Neural progenitor cell (in vitro differentiated cells): ENCODE data around the gene CTRB1. TPM values are rescaled to one million over a fixed set of nuclear protein-coding genes. Genes with fewer than 3 reads are reported as not detected.

ENCODE experiments used
- DNase-seq: peaks from one replicate; pipeline ENCODE4 v3.0.0-alpha.2; 2016; ENCODE audit warnings: low spot score
- H2AFZ ChIP-seq: fragments of 200-600 bp; sonication (generic); replicated peaks from 2 replicates; pipeline ENCODE4 v1.6.1; 2016; ENCODE audit warnings: antibody characterized with exemption
- H3F3A ChIP-seq: fragments of 200-600 bp; sonication (generic); 2 replicates; pipeline ENCODE4 v1.6.1; 2016; ENCODE audit warnings: antibody characterized with exemption, low read depth
- H3K27ac ChIP-seq: fragments of 200-600 bp; sonication (generic); 2 replicates; pipeline ENCODE4 v1.5.1; 2016; ENCODE audit warnings: mild to moderate bottlenecking
- H3K27me3 ChIP-seq: fragments of 200-600 bp; sonication (generic); 2 replicates; pipeline ENCODE4 v1.6.1; 2016; ENCODE audit warnings: mild to moderate bottlenecking, moderate library complexity
- H3K36me3 ChIP-seq: fragments of 200-600 bp; sonication (generic); 2 replicates; pipeline ENCODE4 v1.5.1; 2016
- H3K4me1 ChIP-seq: fragments of 200-600 bp; sonication (generic); 2 replicates; pipeline ENCODE4 v1.6.1; 2016; ENCODE audit warnings: mixed run types
- H3K4me2 ChIP-seq: fragments of 200-600 bp; sonication (generic); 2 replicates; pipeline ENCODE4 v1.6.1; 2016
- H3K4me3 ChIP-seq: fragments of 200-600 bp; sonication (generic); 2 replicates; pipeline ENCODE4 v1.5.1; 2016
- H3K79me2 ChIP-seq: fragments of 200-600 bp; sonication (generic); 2 replicates; pipeline ENCODE4 v1.6.1; 2016; ENCODE audit warnings: low read depth
- H3K9ac ChIP-seq: fragments of 200-600 bp; sonication (generic); 2 replicates; pipeline ENCODE4 v1.6.1; 2016
- H3K9me3 ChIP-seq: fragments of 200-600 bp; sonication (generic); 2 replicates; pipeline ENCODE4 v1.5.1; 2016; ENCODE audit warnings: low read depth
- H4K20me1 ChIP-seq: fragments of 200-600 bp; sonication (generic); 2 replicates; pipeline ENCODE4 v1.6.1; 2016; ENCODE audit warnings: low read depth
- H3K27ac Mint-ChIP-seq: 3 replicates; pipeline ENCODE4 v1.8.0; 2021; ENCODE audit warnings: mixed read lengths
- H3K27me3 Mint-ChIP-seq: 2 replicates; pipeline ENCODE4 v1.8.0; 2022; ENCODE audit warnings: low read depth, mild to moderate bottlenecking, inconsistent platforms, moderate library complexity, mixed read lengths; ENCODE audit not compliant: insufficient read depth
- H3K36me3 Mint-ChIP-seq: 3 replicates; pipeline ENCODE4 v1.8.0; 2021; ENCODE audit warnings: mixed read lengths
- H3K4me1 Mint-ChIP-seq: 3 replicates; pipeline ENCODE4 v1.8.0; 2021; ENCODE audit warnings: mixed read lengths
- H3K4me3 Mint-ChIP-seq: 3 replicates; pipeline ENCODE4 v1.8.0; 2021; ENCODE audit warnings: mild to moderate bottlenecking, moderate library complexity, mixed read lengths
- H3K9me3 Mint-ChIP-seq: 3 replicates; pipeline ENCODE4 v1.8.0; 2020; ENCODE audit warnings: mixed read lengths
- EZH2 ChIP-seq: fragments of 200-600 bp; sonication (generic); IDR thresholded peaks from 2 replicates; pipeline ENCODE4 v1.6.1; 2017; ENCODE audit warnings: antibody characterized with exemption, mild to moderate bottlenecking, moderate library complexity
- EZH2phosphoT487 ChIP-seq: fragments of 200-600 bp; sonication (generic); IDR thresholded peaks from 2 replicates; pipeline ENCODE4 v1.6.1; 2017; ENCODE audit warnings: antibody characterized with exemption
- total RNA-seq: library from RNA; depleted of rRNA; stranded (reverse); fragments of >200 nt; gene quantifications from 2 replicates; pipeline ENCODE4 v1.2.3, GENCODE V29; 2015; ENCODE audit warnings: low replicate concordance
- TF ChIP-seq, protein P1 (sequence below): fragments of 200-600 bp; sonication (generic); IDR thresholded peaks from 2 replicates; pipeline ENCODE4 v1.5.1; 2017; ENCODE audit warnings: antibody characterized with exemption, mild to moderate bottlenecking

CTRB1 gene
- total RNA-seq, 1 donor from 2014 or later = not detected

DNA sequence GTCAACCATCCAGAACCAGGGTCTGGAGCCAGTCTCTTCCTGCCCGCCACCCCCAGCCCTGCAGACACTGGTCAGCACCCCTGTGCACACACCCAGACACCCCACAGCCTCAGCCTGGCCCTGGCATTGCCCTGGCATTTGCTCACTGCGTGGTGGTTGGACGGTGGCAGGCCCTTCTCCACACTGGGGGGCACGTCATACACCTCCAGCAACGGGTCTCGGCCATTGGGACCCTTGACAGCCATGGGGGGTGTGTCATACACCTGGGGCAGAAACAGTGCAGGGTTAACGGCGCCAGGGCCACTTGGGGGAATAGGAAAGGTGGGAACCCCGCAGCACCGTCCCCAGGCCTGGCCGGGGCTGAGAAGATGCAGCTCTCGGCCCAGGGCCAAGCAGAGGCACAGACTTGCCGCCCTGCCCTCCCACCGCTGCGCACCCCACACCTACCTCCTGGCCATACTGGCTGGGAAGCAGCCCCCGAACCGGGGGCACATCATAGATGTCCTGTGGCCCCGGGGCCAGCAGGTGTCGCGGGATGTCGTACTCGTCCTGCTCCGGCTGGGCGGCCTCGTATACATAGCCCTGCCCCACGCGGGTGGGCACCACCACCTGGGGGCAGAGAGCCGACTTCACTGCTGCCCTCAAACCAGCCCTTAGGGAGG is 18.1 kb downstream of the CTRB1 start:
- H3K27me3 Mint-ChIP-seq = peaks cover 4% of the 10 kb centered on the region
- no peak overlapping the region for H3K4me3 ChIP-seq
- H2AFZ ChIP-seq = no peak overlapping the region
- no peaks in the 10 kb centered on the region for H3K36me3 ChIP-seq
- peaks cover 26% of the 10 kb centered on the region for H3K4me1 Mint-ChIP-seq
- H3K4me1 ChIP-seq = peaks cover 13% of the 10 kb centered on the region
- H4K20me1 ChIP-seq = peaks cover 48% of the 10 kb centered on the region
- peaks cover 8% of the 10 kb centered on the region for H3F3A ChIP-seq
- H3K9ac ChIP-seq = no peak overlapping the region
- TF ChIP-seq EZH2phosphoT487 = no peak
- no peak for TF ChIP-seq EZH2
- TF ChIP-seq, protein P1, sequence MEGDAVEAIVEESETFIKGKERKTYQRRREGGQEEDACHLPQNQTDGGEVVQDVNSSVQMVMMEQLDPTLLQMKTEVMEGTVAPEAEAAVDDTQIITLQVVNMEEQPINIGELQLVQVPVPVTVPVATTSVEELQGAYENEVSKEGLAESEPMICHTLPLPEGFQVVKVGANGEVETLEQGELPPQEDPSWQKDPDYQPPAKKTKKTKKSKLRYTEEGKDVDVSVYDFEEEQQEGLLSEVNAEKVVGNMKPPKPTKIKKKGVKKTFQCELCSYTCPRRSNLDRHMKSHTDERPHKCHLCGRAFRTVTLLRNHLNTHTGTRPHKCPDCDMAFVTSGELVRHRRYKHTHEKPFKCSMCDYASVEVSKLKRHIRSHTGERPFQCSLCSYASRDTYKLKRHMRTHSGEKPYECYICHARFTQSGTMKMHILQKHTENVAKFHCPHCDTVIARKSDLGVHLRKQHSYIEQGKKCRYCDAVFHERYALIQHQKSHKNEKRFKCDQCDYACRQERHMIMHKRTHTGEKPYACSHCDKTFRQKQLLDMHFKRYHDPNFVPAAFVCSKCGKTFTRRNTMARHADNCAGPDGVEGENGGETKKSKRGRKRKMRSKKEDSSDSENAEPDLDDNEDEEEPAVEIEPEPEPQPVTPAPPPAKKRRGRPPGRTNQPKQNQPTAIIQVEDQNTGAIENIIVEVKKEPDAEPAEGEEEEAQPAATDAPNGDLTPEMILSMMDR = no peak
- peaks cover 18% of the 10 kb centered on the region for H3K36me3 Mint-ChIP-seq
- H3K4me2 ChIP-seq = no peak overlapping the region
- peaks cover 7% of the 10 kb centered on the region for H3K79me2 ChIP-seq
- no peak overlapping the region for H3K4me3 Mint-ChIP-seq
- H3K27ac Mint-ChIP-seq = no peak overlapping the region
- DNase-seq = no peak
- no peaks in the 10 kb centered on the region for H3K9me3 Mint-ChIP-seq
- no peaks in the 10 kb centered on the region for H3K27me3 ChIP-seq
- H3K9me3 ChIP-seq = no peaks in the 10 kb centered on the region
- no peak overlapping the region for H3K27ac ChIP-seq

DNA sequence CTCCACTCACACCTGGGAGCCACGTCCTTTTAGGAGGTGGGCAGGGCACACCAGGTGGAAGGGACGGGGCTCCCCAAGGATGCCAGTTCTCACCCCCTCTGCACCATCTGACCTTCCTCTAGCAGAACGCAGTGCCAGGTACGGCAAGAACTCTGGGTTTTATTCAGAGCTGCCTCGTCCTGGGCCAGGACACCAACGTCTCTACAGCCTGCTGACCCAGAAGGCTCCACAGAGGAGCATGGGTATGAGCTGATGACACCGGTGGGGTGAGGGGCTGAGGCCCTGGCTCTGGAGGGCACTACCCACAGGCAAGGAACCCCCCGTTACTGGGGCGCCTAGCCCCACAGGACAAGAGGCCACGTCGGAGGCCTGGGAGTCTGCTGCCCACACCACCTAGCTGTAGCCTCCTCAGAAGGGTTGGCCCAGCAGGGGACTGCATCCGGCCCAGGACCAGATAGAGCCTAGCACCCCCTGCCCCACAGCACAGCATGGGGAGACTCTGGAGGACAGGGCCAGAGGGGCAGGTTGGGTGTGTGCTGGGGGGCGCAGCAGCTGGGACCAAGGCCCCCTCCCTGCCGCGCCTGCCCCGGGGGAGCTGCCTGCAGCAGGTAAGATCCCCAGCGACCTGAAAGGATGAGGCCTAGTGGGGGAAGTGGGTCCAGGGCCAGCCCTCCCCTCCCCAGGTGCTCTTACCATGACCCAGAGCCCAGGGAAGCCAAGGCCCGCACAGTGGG is 18.8 kb downstream of the CTRB1 start:
- peaks cover 7% of the 10 kb centered on the region for H3K79me2 ChIP-seq
- peaks cover 7% of the 10 kb centered on the region for H3K27me3 Mint-ChIP-seq
- H3K36me3 ChIP-seq = no peaks in the 10 kb centered on the region
- peaks cover 28% of the 10 kb centered on the region for H3K4me1 Mint-ChIP-seq
- H3K4me3 Mint-ChIP-seq = no peak overlapping the region
- H3K9me3 ChIP-seq = no peaks in the 10 kb centered on the region
- TF ChIP-seq, protein P1 = no peak
- no peak for TF ChIP-seq EZH2phosphoT487
- TF ChIP-seq EZH2 = no peak
- DNase-seq = no peak
- H3K36me3 Mint-ChIP-seq = peaks cover 23% of the 10 kb centered on the region
- H3K9me3 Mint-ChIP-seq = no peaks in the 10 kb centered on the region
- no peaks in the 10 kb centered on the region for H3K27me3 ChIP-seq
- no peak overlapping the region for H3K27ac ChIP-seq
- no peak overlapping the region for H3K4me3 ChIP-seq
- H3K27ac Mint-ChIP-seq = no peak overlapping the region
- H4K20me1 ChIP-seq = peaks cover 48% of the 10 kb centered on the region
- peaks cover 8% of the 10 kb centered on the region for H3F3A ChIP-seq
- H3K9ac ChIP-seq = no peak overlapping the region
- peaks cover 13% of the 10 kb centered on the region for H3K4me1 ChIP-seq
- no peak overlapping the region for H2AFZ ChIP-seq
- no peak overlapping the region for H3K4me2 ChIP-seq

DNA sequence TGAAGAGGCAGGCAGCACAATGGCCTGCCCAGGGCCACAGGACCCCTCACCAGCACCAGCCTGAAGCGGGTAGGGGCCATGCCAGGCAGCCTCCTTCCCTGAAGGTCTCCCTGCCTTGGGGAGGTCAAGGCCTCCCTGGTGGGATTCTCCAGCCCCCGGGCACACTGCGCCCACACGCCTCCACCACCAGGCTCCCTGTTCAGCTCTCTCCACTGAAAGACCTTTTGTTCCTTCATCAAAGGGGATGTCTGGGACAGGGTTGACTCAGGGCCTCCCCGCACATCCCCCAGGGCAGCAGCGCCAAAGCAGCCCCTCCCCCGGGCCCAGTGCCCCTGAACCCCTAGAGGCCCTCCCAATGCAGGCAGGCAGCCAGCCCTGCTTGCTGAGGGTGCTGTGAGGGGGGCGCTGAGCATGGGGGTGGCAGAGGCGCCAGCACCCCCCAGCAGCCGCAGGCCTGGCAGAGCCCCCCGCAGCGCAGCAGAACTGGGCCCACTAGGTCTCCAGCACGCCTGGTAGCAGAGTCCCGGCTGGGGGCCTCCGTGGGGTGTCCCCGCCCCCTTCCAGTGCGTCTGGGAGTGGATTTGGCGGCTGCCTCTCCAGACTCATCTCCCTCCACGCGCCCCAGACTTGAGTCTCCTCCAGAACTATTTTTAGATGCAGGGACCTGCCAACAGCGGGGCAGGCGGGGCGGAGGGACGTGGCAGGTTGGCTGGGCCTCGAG is 19.5 kb downstream of the CTRB1 start:
- Mint-ChIP-seq H3K27ac (no peak overlapping the region), H3K4me3 (no peak overlapping the region), H3K27me3 (peaks cover 7% of the 10 kb centered on the region), H3K36me3 (peaks cover 25% of the 10 kb centered on the region), H3K9me3 (no peaks in the 10 kb centered on the region), H3K4me1 (peaks cover 31% of the 10 kb centered on the region)
- H3F3A ChIP-seq = peaks cover 8% of the 10 kb centered on the region
- H2AFZ ChIP-seq = no peak overlapping the region
- no peak overlapping the region for H3K4me3 ChIP-seq
- H4K20me1 ChIP-seq = peaks cover 51% of the 10 kb centered on the region
- H3K27me3 ChIP-seq = no peaks in the 10 kb centered on the region
- H3K4me2 ChIP-seq = no peak overlapping the region
- TF ChIP-seq, protein P1 = no peak
- TF ChIP-seq EZH2 (no peak), EZH2phosphoT487 (no peak)
- peak; percentile 46 for DNase-seq
- no peak overlapping the region for H3K27ac ChIP-seq
- H3K9ac ChIP-seq = no peak overlapping the region
- no peaks in the 10 kb centered on the region for H3K9me3 ChIP-seq
- H3K4me1 ChIP-seq = peaks cover 13% of the 10 kb centered on the region
- H3K36me3 ChIP-seq = no peaks in the 10 kb centered on the region
- peaks cover 12% of the 10 kb centered on the region for H3K79me2 ChIP-seq
